Ascending aorta (tissue), 2 donors: ENCODE measurements around the gene RAP1GAP2. TPM values are rescaled to one million over a fixed set of nuclear protein-coding genes. Genes with fewer than 3 reads are reported as not detected.

Source experiments
- DNase-seq, 2 donors: peaks; one replicate each; pipeline ENCODE4 v3.0.0-alpha.2; 2019; ENCODE audit warnings: low spot score in 2 of 2
- H3K27ac ChIP-seq, 2 donors: fragments of 200-600 bp; sonication (generic); one replicate each; pipeline ENCODE4 v1.5.1; 2016 to 2017; ENCODE audit warnings: mild to moderate bottlenecking in 1 of 2
- H3K27me3 ChIP-seq: fragments of 200-600 bp; sonication (generic); one replicate; pipeline ENCODE4 v1.5.1; 2017
- H3K36me3 ChIP-seq, 2 donors: fragments of 200-600 bp; sonication (generic); one replicate each; pipeline ENCODE4 v1.5.1; 2016
- H3K4me1 ChIP-seq, 2 donors: fragments of 200-600 bp; sonication (generic); one replicate each; pipeline ENCODE4 v1.5.1; 2016 to 2017; ENCODE audit warnings: mild to moderate bottlenecking in 1 of 2
- H3K4me3 ChIP-seq, 2 donors: fragments of 200-600 bp; sonication (generic); one replicate each; pipeline ENCODE4 v1.5.1; 2016 to 2017; ENCODE audit warnings: mild to moderate bottlenecking in 1 of 2
- H3K9me3 ChIP-seq, 2 donors: fragments of 200-600 bp; sonication (generic); one replicate each; pipeline ENCODE4 v1.5.1; 2016
- intact Hi-C: fragments of 100-400 bp; cut with DNase I; formaldehyde crosslinking; loops from one replicate; pipeline ENCODE4 v1.15.1; 2023
- total RNA-seq: library from RNA; depleted of rRNA; stranded (reverse); fragments of >200 nt; gene quantifications from one replicate; pipeline ENCODE4 v1.1.0, GENCODE V29; 2016
- TF ChIP-seq, protein P1 (sequence below), 3 experiments: fragments of 200-600 bp in 2 of 3; fragments of 450-650 bp in 1 of 3; sonication (generic) in 2 of 3; IDR thresholded peaks; one replicate each; pipeline ENCODE4 v1.5.1; 2016 to 2019; ENCODE audit warnings: antibody characterized with exemption in 3 of 3, mild to moderate bottlenecking in 1 of 3, moderate library complexity in 1 of 3

The RAP1GAP2 gene
- total RNA-seq, 1 donor from 2014 or later = 1.6 TPM

DNA sequence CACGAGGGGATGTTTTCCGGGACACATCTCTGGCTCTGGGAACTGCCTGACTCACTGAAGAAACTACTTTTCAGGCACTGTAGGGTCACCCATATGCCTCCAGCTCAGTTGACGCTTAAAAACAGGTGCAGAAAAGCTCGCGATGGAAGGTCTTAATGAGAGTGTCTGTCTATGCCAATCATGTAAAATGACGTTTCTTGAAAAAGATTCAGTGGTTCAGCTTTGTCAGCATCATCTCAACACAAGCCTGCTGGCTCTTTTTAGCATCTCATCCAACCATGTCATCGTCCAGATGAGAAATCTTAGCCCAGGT is 239.7 kb downstream of the RAP1GAP2 start:
- Histone ChIP-seq H3K27ac (no peak overlapping the region), H3K36me3 (no peaks in the 10 kb centered on the region), H3K4me1 (no peaks in the 10 kb centered on the region), H3K4me3 (no peak overlapping the region), H3K9me3 (no peaks in the 10 kb centered on the region), H3K27me3 (no peaks in the 10 kb centered on the region)
- intact Hi-C loops = no loop called here
- TF ChIP-seq, protein P1, sequence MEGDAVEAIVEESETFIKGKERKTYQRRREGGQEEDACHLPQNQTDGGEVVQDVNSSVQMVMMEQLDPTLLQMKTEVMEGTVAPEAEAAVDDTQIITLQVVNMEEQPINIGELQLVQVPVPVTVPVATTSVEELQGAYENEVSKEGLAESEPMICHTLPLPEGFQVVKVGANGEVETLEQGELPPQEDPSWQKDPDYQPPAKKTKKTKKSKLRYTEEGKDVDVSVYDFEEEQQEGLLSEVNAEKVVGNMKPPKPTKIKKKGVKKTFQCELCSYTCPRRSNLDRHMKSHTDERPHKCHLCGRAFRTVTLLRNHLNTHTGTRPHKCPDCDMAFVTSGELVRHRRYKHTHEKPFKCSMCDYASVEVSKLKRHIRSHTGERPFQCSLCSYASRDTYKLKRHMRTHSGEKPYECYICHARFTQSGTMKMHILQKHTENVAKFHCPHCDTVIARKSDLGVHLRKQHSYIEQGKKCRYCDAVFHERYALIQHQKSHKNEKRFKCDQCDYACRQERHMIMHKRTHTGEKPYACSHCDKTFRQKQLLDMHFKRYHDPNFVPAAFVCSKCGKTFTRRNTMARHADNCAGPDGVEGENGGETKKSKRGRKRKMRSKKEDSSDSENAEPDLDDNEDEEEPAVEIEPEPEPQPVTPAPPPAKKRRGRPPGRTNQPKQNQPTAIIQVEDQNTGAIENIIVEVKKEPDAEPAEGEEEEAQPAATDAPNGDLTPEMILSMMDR (IDR thresholded peaks at IDR 0.05) = no peak
- no peak for DNase-seq

- H3K9me3 ChIP-seq = no peaks in the 10 kb centered on the region
- H3K4me3 ChIP-seq = no peak overlapping the region
- TF ChIP-seq, protein P1 (IDR thresholded peaks at IDR 0.05) = no peak
- no peak for DNase-seq
- no peak overlapping the region for H3K27ac ChIP-seq
- H3K27me3 ChIP-seq = no peaks in the 10 kb centered on the region
- no peaks in the 10 kb centered on the region for H3K4me1 ChIP-seq
- intact Hi-C loops = no loop called here
- H3K36me3 ChIP-seq = no peaks in the 10 kb centered on the region
Observed at GRCh38 chr17:3036800-3037199, 240.6 kb downstream of the RAP1GAP2 start.

DNA sequence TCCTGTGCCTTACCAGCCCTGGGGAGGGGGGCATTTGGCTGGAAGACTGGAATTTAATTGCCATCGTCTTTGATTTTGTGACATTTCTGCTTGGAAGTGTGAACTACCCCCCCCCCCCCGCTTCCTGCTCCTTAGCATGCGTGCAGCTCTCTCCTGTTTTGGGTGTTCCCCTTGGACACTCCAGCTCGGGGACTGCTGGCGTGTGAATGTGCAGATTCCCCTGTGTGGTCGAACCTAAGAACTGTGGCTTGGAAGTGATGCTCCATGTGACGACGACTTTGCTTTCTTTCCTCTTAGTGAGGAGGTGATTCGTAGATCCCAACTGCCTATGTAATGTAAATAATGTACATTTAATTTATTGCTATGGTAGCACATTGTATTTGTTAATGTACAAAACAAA is 241.0 kb downstream of the RAP1GAP2 start:
- Histone ChIP-seq H3K9me3 (no peaks in the 10 kb centered on the region), H3K27me3 (no peaks in the 10 kb centered on the region), H3K36me3 (no peaks in the 10 kb centered on the region), H3K4me1 (no peaks in the 10 kb centered on the region), H3K4me3 (no peak overlapping the region), H3K27ac (no peak overlapping the region)
- no peak for DNase-seq
- intact Hi-C loops = no loop called here
- TF ChIP-seq, protein P1 (IDR thresholded peaks at IDR 0.05) = no peak

DNA sequence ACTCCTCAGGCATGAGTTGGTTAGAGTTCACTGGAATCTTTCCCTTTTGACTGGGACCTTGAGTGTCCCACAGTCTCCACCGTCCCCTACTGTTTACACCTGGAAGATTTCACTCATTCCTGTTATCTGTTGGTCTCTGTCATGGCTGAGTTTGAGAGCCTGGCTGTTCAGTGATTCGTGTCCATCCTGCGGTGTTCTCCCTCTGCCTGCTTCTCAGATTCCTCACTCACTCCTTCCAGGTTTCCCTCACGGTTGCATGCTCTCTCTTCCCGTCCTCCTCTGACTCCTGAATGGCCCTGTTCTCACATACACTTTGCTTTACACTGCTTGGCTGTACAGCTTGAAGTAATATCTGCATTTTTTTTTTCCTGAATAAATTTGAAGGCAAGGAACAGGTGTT is 242.7 kb downstream of the RAP1GAP2 start:
- Histone ChIP-seq H3K27ac (no peak overlapping the region), H3K9me3 (peaks cover 2 to 4% of the 10 kb centered on the region in 2 donors), H3K4me3 (no peak overlapping the region), H3K27me3 (no peaks in the 10 kb centered on the region), H3K4me1 (no peaks in the 10 kb centered on the region), H3K36me3 (no peaks in the 10 kb centered on the region)
- TF ChIP-seq, protein P1 (IDR thresholded peaks at IDR 0.05) = no peak
- intact Hi-C loops = no loop called here
- DNase-seq = no peak

DNA sequence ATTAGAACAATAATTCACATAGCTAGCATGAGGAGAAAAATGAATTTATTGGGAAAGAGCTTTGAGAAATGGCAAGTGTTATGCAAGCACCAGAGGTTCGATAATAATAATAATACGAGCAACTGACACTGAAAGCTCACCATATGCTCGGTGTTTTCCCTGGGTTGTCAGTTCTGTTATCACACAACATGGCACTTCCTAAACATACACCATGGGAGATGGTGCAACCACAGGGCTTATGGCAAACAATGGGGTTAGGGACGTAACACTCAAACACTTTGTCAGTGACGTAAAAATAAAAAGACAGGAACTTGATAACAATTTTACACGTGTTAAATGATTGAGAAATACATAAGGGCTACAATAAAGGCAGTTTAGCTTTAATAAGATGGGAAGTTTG is 243.5 kb downstream of the RAP1GAP2 start:
- no peak overlapping the region for H3K27ac ChIP-seq
- TF ChIP-seq, protein P1 (IDR thresholded peaks at IDR 0.05) = no peak
- no peak overlapping the region for H3K4me3 ChIP-seq
- intact Hi-C loops = no loop called here
- peaks cover 4 to 12% of the 10 kb centered on the region in 2 donors for H3K9me3 ChIP-seq
- no peaks in the 10 kb centered on the region for H3K27me3 ChIP-seq
- DNase-seq = no peak
- H3K4me1 ChIP-seq = no peaks in the 10 kb centered on the region
- no peaks in the 10 kb centered on the region for H3K36me3 ChIP-seq

- Histone ChIP-seq H3K36me3 (no peaks in the 10 kb centered on the region), H3K9me3 (peaks cover 4 to 13% of the 10 kb centered on the region in 2 donors), H3K4me3 (no peak overlapping the region), H3K4me1 (no peaks in the 10 kb centered on the region), H3K27me3 (no peaks in the 10 kb centered on the region), H3K27ac (no peak overlapping the region)
- TF ChIP-seq, protein P1 (IDR thresholded peaks at IDR 0.05) = no peak
- intact Hi-C loops = no loop called here
- DNase-seq = no peak
Observed at GRCh38 chr17:3040882-3041281, 244.6 kb downstream of the RAP1GAP2 start.
